HepG2 (cell line): ENCODE measurements around the gene ERLEC1.

Source experiments
- CTCF ChIP-seq: sonication (generic); formaldehyde crosslinking; IDR thresholded peaks from 2 replicates; pipeline ENCODE4 v1.5.0; 2020; ENCODE audit warnings: mild to moderate bottlenecking, missing genetic modification reagents, moderate library complexity
- ETS1 ChIP-seq: sonication (generic); formaldehyde crosslinking; IDR thresholded peaks from 2 replicates; pipeline ENCODE4 v1.4.0; 2020; ENCODE audit warnings: missing genetic modification reagents
- EZH2 ChIP-seq: conservative IDR thresholded peaks from 2 replicates; pipeline ENCODE4 v1.6.1; 2012; ENCODE audit warnings: mild to moderate bottlenecking, low read depth, low read length, moderate library complexity
- FOSL2 ChIP-seq: sonication (generic); formaldehyde crosslinking; IDR thresholded peaks from 2 replicates; pipeline ENCODE4 v1.4.0; 2020; ENCODE audit warnings: missing genetic modification reagents
- GMEB1 ChIP-seq: sonication (generic); formaldehyde crosslinking; IDR thresholded peaks from 2 replicates; pipeline ENCODE4 v1.5.1; 2020; ENCODE audit warnings: missing genetic modification reagents, mild to moderate bottlenecking, borderline replicate concordance
- MXI1 ChIP-seq: IDR thresholded peaks from 3 replicates; pipeline ENCODE4 v1.6.1; 2012; ENCODE audit warnings: low read depth, low read length, inconsistent platforms, borderline replicate concordance
- NONO ChIP-seq, 2 experiments: fragments of 450-650 bp in 1 of 2; sonication (generic) in 1 of 2; formaldehyde crosslinking in 1 of 2; IDR thresholded peaks in 1 of 2; conservative IDR thresholded peaks in 1 of 2; 2 replicates each; pipeline versions ENCODE4 v1.6.1 to v1.8.0; 2017 to 2022; ENCODE audit warnings: mild to moderate bottlenecking in 1 of 2, missing genetic modification reagents in 1 of 2, moderate library complexity in 1 of 2
- POLR2A ChIP-seq, 2 experiments: IDR thresholded peaks; 2 replicates each; pipeline ENCODE4 v1.6.1; 2011; ENCODE audit warnings: low read depth in 2 of 2, low read length in 2 of 2, mild to moderate bottlenecking in 1 of 2, moderate library complexity in 1 of 2; ENCODE audit not compliant: insufficient read depth in 1 of 2
- RAD21 ChIP-seq: fragments of 450-650 bp; formaldehyde crosslinking; IDR thresholded peaks from 2 replicates; pipeline ENCODE4 v1.5.0; 2020; ENCODE audit warnings: mild to moderate bottlenecking
- ZFP90 ChIP-seq: sonication (generic); formaldehyde crosslinking; IDR thresholded peaks from 2 replicates; pipeline ENCODE4 v1.8.0; 2022; ENCODE audit warnings: missing genetic modification reagents, mild to moderate bottlenecking, inconsistent platforms, borderline replicate concordance
- ZNF263 ChIP-seq: sonication (generic); formaldehyde crosslinking; IDR thresholded peaks from 2 replicates; pipeline ENCODE4 v1.4.0; 2020; ENCODE audit warnings: missing genetic modification reagents
- TF ChIP-seq, protein P1 (sequence below): IDR thresholded peaks from 2 replicates; pipeline ENCODE4 v1.6.1; 2016
- TF ChIP-seq, protein P2 (sequence below): sonication (generic); formaldehyde crosslinking; IDR thresholded peaks from 2 replicates; pipeline ENCODE4 v1.9.0; 2021; ENCODE audit warnings: missing genetic modification reagents, borderline replicate concordance
- TF ChIP-seq, protein P3 (sequence below): sonication (generic); formaldehyde crosslinking; IDR thresholded peaks from 2 replicates; pipeline ENCODE4 v1.4.0; 2020; ENCODE audit warnings: missing genetic modification reagents

- TF ChIP-seq ETS1, result no peak
- 0 out of 2 replicates have a peak, but pooled peaks have one; percentile 6 for TF ChIP-seq CTCF (CRISPR knock-in tag)
- TF ChIP-seq, protein P1, sequence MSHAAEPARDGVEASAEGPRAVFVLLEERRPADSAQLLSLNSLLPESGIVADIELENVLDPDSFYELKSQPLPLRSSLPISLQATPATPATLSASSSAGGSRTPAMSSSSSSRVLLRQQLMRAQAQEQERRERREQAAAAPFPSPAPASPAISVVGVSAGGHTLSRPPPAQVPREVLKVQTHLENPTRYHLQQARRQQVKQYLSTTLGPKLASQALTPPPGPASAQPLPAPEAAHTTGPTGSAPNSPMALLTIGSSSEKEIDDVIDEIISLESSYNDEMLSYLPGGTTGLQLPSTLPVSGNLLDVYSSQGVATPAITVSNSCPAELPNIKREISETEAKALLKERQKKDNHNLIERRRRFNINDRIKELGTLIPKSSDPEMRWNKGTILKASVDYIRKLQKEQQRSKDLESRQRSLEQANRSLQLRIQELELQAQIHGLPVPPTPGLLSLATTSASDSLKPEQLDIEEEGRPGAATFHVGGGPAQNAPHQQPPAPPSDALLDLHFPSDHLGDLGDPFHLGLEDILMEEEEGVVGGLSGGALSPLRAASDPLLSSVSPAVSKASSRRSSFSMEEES (CRISPR knock-in tag), result no peak
- TF ChIP-seq, protein P2, sequence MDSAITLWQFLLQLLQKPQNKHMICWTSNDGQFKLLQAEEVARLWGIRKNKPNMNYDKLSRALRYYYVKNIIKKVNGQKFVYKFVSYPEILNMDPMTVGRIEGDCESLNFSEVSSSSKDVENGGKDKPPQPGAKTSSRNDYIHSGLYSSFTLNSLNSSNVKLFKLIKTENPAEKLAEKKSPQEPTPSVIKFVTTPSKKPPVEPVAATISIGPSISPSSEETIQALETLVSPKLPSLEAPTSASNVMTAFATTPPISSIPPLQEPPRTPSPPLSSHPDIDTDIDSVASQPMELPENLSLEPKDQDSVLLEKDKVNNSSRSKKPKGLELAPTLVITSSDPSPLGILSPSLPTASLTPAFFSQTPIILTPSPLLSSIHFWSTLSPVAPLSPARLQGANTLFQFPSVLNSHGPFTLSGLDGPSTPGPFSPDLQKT, result no peak
- TF ChIP-seq GMEB1, result no peak
- TF ChIP-seq EZH2, result no peak
- no peak for TF ChIP-seq POLR2A (IDR thresholded peaks at IDR 0.05; ENCODE audit: insufficient read depth in 1 of 2, low read depth in 2 of 2, low read length in 2 of 2)
- no peak for TF ChIP-seq RAD21
- TF ChIP-seq, protein P3, sequence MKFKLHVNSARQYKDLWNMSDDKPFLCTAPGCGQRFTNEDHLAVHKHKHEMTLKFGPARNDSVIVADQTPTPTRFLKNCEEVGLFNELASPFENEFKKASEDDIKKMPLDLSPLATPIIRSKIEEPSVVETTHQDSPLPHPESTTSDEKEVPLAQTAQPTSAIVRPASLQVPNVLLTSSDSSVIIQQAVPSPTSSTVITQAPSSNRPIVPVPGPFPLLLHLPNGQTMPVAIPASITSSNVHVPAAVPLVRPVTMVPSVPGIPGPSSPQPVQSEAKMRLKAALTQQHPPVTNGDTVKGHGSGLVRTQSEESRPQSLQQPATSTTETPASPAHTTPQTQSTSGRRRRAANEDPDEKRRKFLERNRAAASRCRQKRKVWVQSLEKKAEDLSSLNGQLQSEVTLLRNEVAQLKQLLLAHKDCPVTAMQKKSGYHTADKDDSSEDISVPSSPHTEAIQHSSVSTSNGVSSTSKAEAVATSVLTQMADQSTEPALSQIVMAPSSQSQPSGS (CRISPR knock-in tag), result no peak
- TF ChIP-seq ZNF263 (CRISPR knock-in tag), result peak; percentile 24; the same call in 1 of the 2 replicates
- TF ChIP-seq ZFP90 (CRISPR knock-in tag), result no peak
- no peak for TF ChIP-seq FOSL2
- TF ChIP-seq NONO (IDR thresholded peaks at IDR 0.05), result no peak
- TF ChIP-seq NONO (CRISPR knock-in tag; conservative IDR thresholded peaks at IDR 0.05), result no peak
- no peak for TF ChIP-seq MXI1
These were observed 42.6 kb downstream of the ERLEC1 start for GRCh38 chr2:53829273-53829979.
